Measurements from ENCODE around the gene KRCC1. TPM values are rescaled to one million over a fixed set of nuclear protein-coding genes. Genes with fewer than 3 reads are reported as not detected.
A peak's percentile ranks its signal among the peaks of the same experiment; 100 is the strongest.

The KRCC1 gene
- total RNA-seq, 2 experiments from 2014 or later, result 18.9 to 20.4 TPM

DNA sequence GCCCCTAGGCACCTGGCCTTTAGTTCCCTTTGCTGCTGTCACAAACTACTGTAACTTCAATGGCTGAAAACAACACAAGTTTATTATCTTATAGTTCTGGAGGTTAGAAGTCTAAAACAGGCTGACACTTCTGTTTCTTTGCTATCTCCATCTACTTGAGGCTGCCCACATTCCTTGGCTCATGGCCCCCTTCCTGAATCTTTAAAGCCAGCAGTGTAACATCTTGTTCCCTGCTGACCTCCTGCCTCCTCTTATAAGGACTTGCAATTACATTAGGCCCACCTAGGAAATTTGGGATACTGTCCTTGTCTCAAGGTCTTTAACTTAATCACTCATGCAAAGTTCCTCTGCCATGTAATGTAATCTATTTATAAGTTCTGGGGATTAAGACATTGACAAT, 18.6 kb upstream of the KRCC1 start:
- ChIA-PET POLR2A (no interaction called here), CTCF (interaction anchor here (1.2 to 1.5 kb wide), 2 partner anchors 14 to 47 kb away, joined by 3 to 8 read pairs; no protein-coding TSS in a partner anchor)
- Mint-ChIP-seq H3K4me1 (ENCODE audit: low read depth) (no peaks in the 10 kb centered on the region), H3K36me3 (ENCODE audit: low read depth) (no peaks in the 10 kb centered on the region), H3K9me3 (ENCODE audit: insufficient read depth) (no peaks in the 10 kb centered on the region), H3K27ac (no peak overlapping the region), H3K4me3 (no peak overlapping the region), H3K27me3 (ENCODE audit: low read depth) (no peaks in the 10 kb centered on the region)
- no peak for DNase-seq
- no peak for ATAC-seq

DNA sequence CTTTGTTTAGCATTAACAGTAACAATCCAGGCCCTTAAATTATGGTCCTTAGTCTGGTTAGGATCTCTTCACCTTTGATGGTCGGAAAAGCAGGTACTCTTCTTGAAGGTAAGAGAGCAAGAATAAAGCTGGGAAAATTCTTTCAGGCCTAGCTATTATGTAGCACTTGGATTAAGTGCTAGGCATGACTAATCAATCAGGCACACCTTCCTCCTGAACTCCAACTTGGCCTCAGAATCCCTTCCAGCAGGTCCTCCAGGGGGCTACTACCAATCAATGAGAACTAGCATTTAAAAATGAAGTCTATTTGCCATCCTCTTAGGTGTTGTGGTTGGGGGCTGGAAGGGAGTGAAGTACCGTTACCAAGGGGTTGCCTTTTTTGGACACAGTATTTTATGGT, 15.8 kb upstream of the KRCC1 start:
- CTCF ChIA-PET, result no interaction called here
- Mint-ChIP-seq H3K9me3 (ENCODE audit: insufficient read depth) (no peaks in the 10 kb centered on the region), H3K4me1 (ENCODE audit: low read depth) (no peaks in the 10 kb centered on the region), H3K4me3 (no peak overlapping the region), H3K27me3 (ENCODE audit: low read depth) (no peaks in the 10 kb centered on the region), H3K27ac (no peak overlapping the region), H3K36me3 (ENCODE audit: low read depth) (no peaks in the 10 kb centered on the region)
- POLR2A ChIA-PET, result no interaction called here
- DNase-seq (no peak), ATAC-seq (no peak)

DNA sequence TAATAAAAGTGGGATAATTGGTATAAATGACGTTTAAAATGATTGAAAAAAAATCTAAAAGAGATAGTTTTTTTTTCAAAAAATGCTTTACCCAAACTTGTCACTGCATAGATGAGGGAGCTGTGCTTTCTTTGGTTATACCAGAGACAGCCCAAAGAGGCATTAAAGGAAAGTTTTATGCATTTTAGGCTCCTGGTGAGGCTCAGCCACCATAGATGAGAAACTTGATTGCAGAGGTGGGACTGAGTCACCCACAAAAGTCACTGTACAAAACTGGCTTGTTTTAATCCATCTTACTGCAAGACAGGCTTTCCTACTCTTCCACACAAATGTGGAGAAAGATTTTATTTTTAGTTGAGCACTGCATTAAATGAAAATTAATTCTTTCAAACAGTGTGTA, 14.5 kb upstream of the KRCC1 start:
- H3K27ac Mint-ChIP-seq, result no peak overlapping the region
- no peaks in the 10 kb centered on the region for H3K9me3 Mint-ChIP-seq (ENCODE audit: insufficient read depth)
- H3K36me3 Mint-ChIP-seq (ENCODE audit: low read depth), result no peaks in the 10 kb centered on the region
- CTCF ChIA-PET, result interaction anchor here (2.6 kb wide), 1 partner anchor 10 kb away, joined by 15 read pairs; no protein-coding TSS in a partner anchor
- POLR2A ChIA-PET, result no interaction called here
- no peak overlapping the region for H3K4me3 Mint-ChIP-seq
- ATAC-seq (no peak), DNase-seq (no peak)
- H3K27me3 Mint-ChIP-seq (ENCODE audit: low read depth), result no peaks in the 10 kb centered on the region
- no peaks in the 10 kb centered on the region for H3K4me1 Mint-ChIP-seq (ENCODE audit: low read depth)

DNA sequence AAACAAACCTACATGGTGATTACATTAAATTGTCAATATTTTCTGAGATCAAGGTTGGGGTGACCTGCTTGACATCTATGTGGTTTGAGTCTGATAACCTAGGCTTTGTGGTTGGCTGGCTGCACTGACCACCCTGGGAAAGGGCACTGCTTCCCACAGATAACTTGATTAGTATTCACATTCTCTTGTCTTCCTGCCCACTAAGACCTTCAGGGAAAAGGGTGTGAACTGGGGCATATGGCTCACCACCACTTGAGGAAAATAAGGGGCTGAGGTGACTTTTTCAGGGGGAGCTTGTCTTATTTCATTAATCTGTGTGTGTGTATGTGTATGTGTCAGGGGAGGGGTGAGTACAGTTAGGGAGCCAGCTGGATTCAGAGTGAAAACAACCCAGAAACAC, 13.5 kb upstream of the KRCC1 start:
- Mint-ChIP-seq H3K27ac (no peak overlapping the region), H3K4me1 (ENCODE audit: low read depth) (no peaks in the 10 kb centered on the region), H3K36me3 (ENCODE audit: low read depth) (no peaks in the 10 kb centered on the region), H3K9me3 (ENCODE audit: insufficient read depth) (no peaks in the 10 kb centered on the region), H3K27me3 (ENCODE audit: low read depth) (no peaks in the 10 kb centered on the region), H3K4me3 (no peak overlapping the region)
- POLR2A ChIA-PET, result no interaction called here
- ATAC-seq (no peak), DNase-seq (no peak)
- CTCF ChIA-PET, result interaction anchor here (2.6 kb wide), 1 partner anchor 9 kb away, joined by 15 read pairs; no protein-coding TSS in a partner anchor

DNA sequence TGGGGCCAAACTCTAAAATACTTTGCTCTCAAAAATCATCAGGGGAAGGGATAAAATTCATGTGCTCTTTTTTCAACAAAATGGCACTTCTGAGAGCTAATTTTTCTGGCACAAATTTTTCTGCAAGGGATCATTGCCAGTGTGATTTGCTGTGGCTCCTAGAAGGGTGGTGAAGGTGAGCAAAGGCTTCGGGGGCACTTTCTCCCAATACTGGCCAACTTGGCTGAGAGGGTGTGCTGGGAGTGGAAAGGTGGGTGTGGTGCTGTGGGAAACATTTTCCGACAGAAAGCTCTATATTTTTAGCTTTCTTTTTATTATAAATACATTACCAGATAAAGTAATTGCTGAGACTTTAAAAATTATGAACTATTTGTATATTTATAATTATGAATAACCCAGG, 12.5 kb upstream of the KRCC1 start:
- no peaks in the 10 kb centered on the region for H3K4me1 Mint-ChIP-seq (ENCODE audit: low read depth)
- ChIA-PET POLR2A (no interaction called here), CTCF (interaction anchor here (2.6 kb wide), 1 partner anchor 8 kb away, joined by 15 read pairs; no protein-coding TSS in a partner anchor)
- H3K9me3 Mint-ChIP-seq (ENCODE audit: insufficient read depth), result no peaks in the 10 kb centered on the region
- no peak overlapping the region for H3K4me3 Mint-ChIP-seq
- H3K27me3 Mint-ChIP-seq (ENCODE audit: low read depth), result no peaks in the 10 kb centered on the region
- H3K36me3 Mint-ChIP-seq (ENCODE audit: low read depth), result no peaks in the 10 kb centered on the region
- DNase-seq (no peak), ATAC-seq (no peak)
- no peak overlapping the region for H3K27ac Mint-ChIP-seq

DNA sequence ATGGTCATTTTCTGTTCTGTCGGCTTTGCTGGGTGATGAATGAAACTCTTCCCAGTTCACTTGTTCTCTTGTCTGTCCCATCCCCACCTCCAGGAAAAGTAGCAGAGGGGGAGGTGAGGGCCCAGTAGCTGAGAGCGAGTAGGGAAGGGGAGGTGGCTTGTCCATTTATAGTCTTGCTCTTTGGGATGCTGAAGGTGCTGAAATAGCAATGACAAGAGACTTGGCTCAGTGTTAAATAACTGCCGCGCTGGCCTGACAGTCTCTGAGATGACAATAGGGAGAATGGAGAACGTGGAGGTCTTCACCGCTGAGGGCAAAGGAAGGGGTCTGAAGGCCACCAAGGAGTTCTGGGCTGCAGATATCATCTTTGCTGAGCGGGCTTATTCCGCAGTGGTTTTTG, 12.0 kb upstream of the KRCC1 start, which contains the start of gene SMYD1:
TSS of gene SMYD1 (plus strand) at position 228 of the 400 bp plus-strand sequence. CDS start at position 268, 40 bp downstream.
- H3K27ac Mint-ChIP-seq, result no peak within 1 kb of the TSS
- no peak for ATAC-seq
- no peak within 1 kb of the TSS for H3K4me3 Mint-ChIP-seq
- H3K9me3 Mint-ChIP-seq (ENCODE audit: insufficient read depth), result no peaks in the 10 kb centered on the region
- no peaks in the 10 kb centered on the region for H3K4me1 Mint-ChIP-seq (ENCODE audit: low read depth)
- CTCF ChIA-PET, result no interaction called here
- H3K27me3 Mint-ChIP-seq (ENCODE audit: low read depth), result no peaks in the 10 kb centered on the region
- POLR2A ChIA-PET, result no interaction called here
- DNase-seq, result no peak
- H3K36me3 Mint-ChIP-seq (ENCODE audit: low read depth), result no peaks in the 10 kb centered on the region

DNA sequence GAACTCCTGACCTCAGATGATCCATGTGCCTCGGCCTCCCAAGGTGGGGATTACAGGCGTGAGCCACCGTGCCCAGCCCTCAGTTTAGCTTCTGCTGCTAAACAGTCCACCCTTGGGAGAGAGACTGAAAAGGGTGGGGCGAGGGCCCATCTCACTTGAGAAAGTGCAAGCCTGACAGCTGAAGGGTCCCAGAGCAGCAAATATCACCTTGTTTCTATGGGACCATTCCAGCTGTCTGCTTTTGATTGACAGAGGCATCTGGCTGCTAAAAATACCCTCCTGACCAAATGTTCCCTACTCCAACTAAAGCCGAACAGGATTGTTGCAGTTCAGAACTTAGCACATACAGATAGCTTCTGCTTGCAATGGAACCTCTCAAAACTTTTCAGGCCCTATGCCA, 11.6 kb upstream of the KRCC1 start:
- no peaks in the 10 kb centered on the region for H3K9me3 Mint-ChIP-seq (ENCODE audit: insufficient read depth)

DNA sequence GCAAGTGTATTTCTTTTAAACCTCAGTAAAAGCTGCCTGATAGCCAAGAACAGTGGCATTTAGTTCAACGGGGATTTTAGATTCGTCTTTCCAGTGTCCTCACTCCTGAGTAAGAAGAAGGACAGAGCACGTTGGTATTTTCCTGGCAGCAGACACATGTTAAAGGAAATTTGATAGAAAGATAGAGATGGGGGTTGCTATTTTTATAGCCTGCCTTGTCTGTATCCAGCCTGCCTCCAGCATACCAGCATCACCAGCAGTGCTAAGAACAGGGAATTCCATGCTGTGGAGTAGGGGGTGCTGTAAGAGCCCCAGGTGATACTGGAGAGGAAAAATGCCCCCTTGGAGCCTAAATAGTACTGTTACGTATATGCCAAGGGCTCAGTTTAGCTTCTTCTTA, 11.0 kb upstream of the KRCC1 start:
- CTCF ChIA-PET, result no interaction called here

More for the DNA sequence above, 11.6 kb upstream of the KRCC1 start:
- H3K4me1 Mint-ChIP-seq (ENCODE audit: low read depth), result no peaks in the 10 kb centered on the region
- H3K36me3 Mint-ChIP-seq (ENCODE audit: low read depth), result no peaks in the 10 kb centered on the region
- no peak for ATAC-seq
- no peak overlapping the region for H3K27ac Mint-ChIP-seq
- DNase-seq, result no peak
- no peaks in the 10 kb centered on the region for H3K27me3 Mint-ChIP-seq (ENCODE audit: low read depth)
- no peak overlapping the region for H3K4me3 Mint-ChIP-seq
- CTCF ChIA-PET, result no interaction called here
- POLR2A ChIA-PET, result no interaction called here

DNA sequence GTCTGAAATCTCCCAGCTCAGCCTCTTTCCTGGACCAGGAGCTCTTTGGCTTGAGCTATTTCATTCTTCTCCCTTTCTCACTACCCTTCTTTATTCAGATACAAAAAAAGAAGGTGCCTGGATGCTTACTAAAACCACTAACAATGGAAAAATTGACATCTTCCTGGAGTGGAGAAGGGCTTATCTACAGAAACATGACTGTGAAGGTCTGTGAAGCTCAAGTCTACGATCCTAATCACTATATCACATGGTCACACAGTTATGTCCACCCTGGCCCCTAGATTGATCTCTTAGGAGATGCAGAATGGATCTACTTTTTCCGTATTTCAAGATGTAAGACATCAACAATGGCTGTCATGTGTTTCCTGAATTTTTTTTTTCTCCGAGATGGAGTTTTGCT, 5.7 kb upstream of the KRCC1 start:
- ATAC-seq, result no peak
- POLR2A ChIA-PET, result interaction anchor here (0.5 to 1.7 kb wide), 3 partner anchors 38 to 81 kb away, joined by 4 to 8 read pairs (median 5); partner anchors contain the start of gene RNU2-63P

More for the DNA sequence above, 11.0 kb upstream of the KRCC1 start:
- Mint-ChIP-seq H3K27ac (no peak overlapping the region), H3K27me3 (ENCODE audit: low read depth) (no peaks in the 10 kb centered on the region), H3K36me3 (ENCODE audit: low read depth) (no peaks in the 10 kb centered on the region), H3K4me1 (ENCODE audit: low read depth) (no peaks in the 10 kb centered on the region), H3K9me3 (ENCODE audit: insufficient read depth) (no peaks in the 10 kb centered on the region), H3K4me3 (no peak overlapping the region)
- DNase-seq (no peak), ATAC-seq (no peak)
- POLR2A ChIA-PET, result no interaction called here

DNA sequence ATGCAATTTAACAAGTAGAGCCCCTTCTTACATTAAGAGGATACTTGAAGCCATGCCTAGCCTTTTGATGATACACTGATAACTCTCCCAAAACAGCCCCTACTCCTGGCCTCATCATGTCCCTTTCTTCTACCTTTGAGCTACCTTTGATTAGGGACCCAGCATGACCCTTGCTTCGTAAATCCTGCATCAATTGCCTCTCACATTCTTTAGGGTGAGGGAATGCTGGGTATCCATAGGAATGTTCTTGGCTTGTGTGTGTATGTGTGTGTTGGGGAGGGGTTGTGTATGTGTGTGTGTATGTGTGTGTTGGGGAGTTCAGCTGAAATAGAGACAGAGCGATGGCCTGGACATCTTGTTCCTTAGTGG, 5.3 kb upstream of the KRCC1 start:
- Mint-ChIP-seq H3K4me3 (no peak overlapping the region), H3K27me3 (ENCODE audit: low read depth) (no peaks in the 10 kb centered on the region), H3K27ac (no peak overlapping the region), H3K36me3 (ENCODE audit: low read depth) (no peaks in the 10 kb centered on the region), H3K9me3 (ENCODE audit: insufficient read depth) (no peaks in the 10 kb centered on the region), H3K4me1 (ENCODE audit: low read depth) (peaks cover 27% of the 10 kb centered on the region)
- ChIA-PET CTCF (interaction anchor here (0.6 to 5.4 kb wide), 49 partner anchors 8 to 611 kb away, joined by 3 to 135 read pairs (median 5); partner anchors contain the start of gene RNU2-63P), POLR2A (interaction anchor here (0.5 to 1.7 kb wide), 3 partner anchors 38 to 81 kb away, joined by 4 to 8 read pairs (median 5); partner anchors contain the start of gene RNU2-63P)
- ATAC-seq, result no peak
- DNase-seq, result no peak

More for the DNA sequence above, 5.7 kb upstream of the KRCC1 start:
- Mint-ChIP-seq H3K4me1 (ENCODE audit: low read depth) (peaks cover 23% of the 10 kb centered on the region), H3K36me3 (ENCODE audit: low read depth) (no peaks in the 10 kb centered on the region), H3K9me3 (ENCODE audit: insufficient read depth) (no peaks in the 10 kb centered on the region), H3K4me3 (no peak overlapping the region), H3K27ac (no peak overlapping the region), H3K27me3 (ENCODE audit: low read depth) (no peaks in the 10 kb centered on the region)
- no peak for DNase-seq
- CTCF ChIA-PET, result interaction anchor here (0.7 to 5.4 kb wide), 28 partner anchors 8 to 393 kb away, joined by 3 to 135 read pairs (median 8); no protein-coding TSS in a partner anchor

DNA sequence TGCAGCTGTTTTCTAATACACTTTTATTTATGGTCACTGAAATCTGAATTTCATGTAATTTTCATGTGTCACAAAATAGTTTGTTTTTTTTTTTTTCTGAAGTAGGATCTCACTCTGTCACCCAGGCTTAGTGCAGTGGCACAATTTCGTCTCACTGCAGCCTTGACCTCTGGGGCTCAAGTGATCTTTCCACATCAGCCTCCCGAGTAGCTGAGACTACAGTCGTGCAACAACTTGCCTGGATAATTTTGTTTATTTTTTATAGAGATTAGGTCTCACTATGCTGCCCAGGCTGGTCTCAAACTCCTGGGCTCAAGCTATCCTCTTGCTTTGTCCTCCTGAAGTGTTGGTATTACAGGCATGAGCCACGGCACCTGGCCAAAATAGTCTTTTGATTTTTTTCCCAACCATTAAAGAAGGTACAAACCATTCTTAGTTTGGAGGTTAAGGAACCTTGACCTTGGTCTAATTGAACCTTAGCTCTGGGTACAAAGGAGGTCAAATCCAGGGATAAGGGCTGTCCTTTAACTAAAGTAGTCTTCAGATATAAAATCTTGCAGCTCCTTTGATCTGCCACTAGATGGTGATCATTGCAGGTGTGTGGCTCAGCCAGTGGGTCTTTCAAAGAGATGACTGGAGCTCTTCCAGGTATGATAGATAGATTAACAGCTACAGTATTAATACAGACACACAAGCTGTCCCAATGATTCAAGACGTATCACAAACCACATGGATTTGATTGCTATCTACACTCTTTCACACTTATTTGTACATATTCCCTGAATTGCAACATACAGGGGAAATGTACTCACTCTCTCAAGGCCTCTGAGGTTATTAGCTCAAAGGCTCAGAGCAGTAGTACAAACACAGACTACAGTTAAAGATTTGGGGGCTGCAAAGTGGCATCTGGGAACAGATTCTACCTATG, 4.7 kb upstream of the KRCC1 start:
- no peak overlapping the region for H3K4me3 Mint-ChIP-seq
- no peak overlapping the region for H3K27ac Mint-ChIP-seq
- peak; percentile 46 for DNase-seq
- H3K9me3 Mint-ChIP-seq (ENCODE audit: insufficient read depth), result no peaks in the 10 kb centered on the region
- POLR2A ChIA-PET, result interaction anchor here (0.5 to 1.7 kb wide), 2 partner anchors 37 to 43 kb away, joined by 4 to 8 read pairs; partner anchors contain the start of gene RNU2-63P
- ATAC-seq, result no peak
- H3K36me3 Mint-ChIP-seq (ENCODE audit: low read depth), result peaks cover under 1% of the 10 kb centered on the region
- no peaks in the 10 kb centered on the region for H3K27me3 Mint-ChIP-seq (ENCODE audit: low read depth)
- H3K4me1 Mint-ChIP-seq (ENCODE audit: low read depth), result peaks cover 29% of the 10 kb centered on the region
- CTCF ChIA-PET, result interaction anchor here (0.6 to 5.4 kb wide), 51 partner anchors 9 to 611 kb away, joined by 3 to 135 read pairs (median 5); partner anchors contain the start of gene RNU2-63P

DNA sequence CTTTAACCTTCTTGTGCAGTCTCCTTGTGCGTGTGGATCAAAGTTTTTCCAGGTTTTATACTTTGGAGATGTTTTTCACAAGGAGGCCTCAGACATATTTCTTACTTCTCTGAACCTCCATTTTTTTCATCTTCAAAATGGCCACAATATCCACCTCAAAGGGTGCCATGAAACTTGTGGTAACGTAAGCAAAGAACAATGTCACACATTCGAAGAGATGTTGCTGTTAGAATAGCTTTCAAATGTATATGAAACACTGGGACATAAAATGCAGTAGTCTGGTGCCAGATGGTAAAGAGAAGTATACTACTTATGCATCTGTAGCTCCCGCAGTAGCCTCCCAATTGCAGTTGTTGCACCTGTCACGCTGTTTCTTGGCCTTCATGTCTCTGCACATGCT, 2.6 kb upstream of the KRCC1 start:
- ChIA-PET POLR2A (no interaction called here), CTCF (interaction anchor here (5.4 kb wide), 1 partner anchor 102 kb away, joined by 135 read pairs; no protein-coding TSS in a partner anchor)
- H3K9me3 Mint-ChIP-seq (ENCODE audit: insufficient read depth), result no peaks in the 10 kb centered on the region
- no peak for DNase-seq
- no peak for ATAC-seq
- peaks cover 45% of the 10 kb centered on the region for H3K4me1 Mint-ChIP-seq (ENCODE audit: low read depth)
- no peak overlapping the region for H3K27ac Mint-ChIP-seq
- H3K4me3 Mint-ChIP-seq, result no peak overlapping the region
- no peaks in the 10 kb centered on the region for H3K27me3 Mint-ChIP-seq (ENCODE audit: low read depth)
- peaks cover 21% of the 10 kb centered on the region for H3K36me3 Mint-ChIP-seq (ENCODE audit: low read depth)

Measured in activated CD8-positive, alpha-beta T cell treated with anti-CD3 and anti-CD28 coated beads, Interleukin-2, amount 10 ng/mL, durations not matched to agents 7 days and 5 days (primary cell).